IMR-90 (cell line): ENCODE measurements around the gene CRACDL. TPM values are rescaled to one million over a fixed set of nuclear protein-coding genes. Genes with fewer than 3 reads are reported as not detected.

Experiments
- ATAC-seq: fragments of 200-7000 bp; cut with Tn5 transposase; 2 replicates; pipeline ENCODE4 v1.9.1; 2020; ENCODE audit warnings: low read depth, mild to moderate bottlenecking, moderate library complexity
- BruUV-seq: library from RNA; stranded (reverse); fragments of 400-500 nt; replicated peaks from 2 replicates; lab custom pipeline; 2021; lab: Mats Ljungman, UMichigan
- CTCF ChIA-PET: fragments of 300-600 bp; formaldehyde crosslinking; extraction: SDS; loops from one replicate; lab custom pipeline; 2021; ENCODE audit warnings: antibody characterized with exemption; lab: Yijun Ruan, JAX
- POLR2A ChIA-PET: fragments of 300-600 bp; sonication (Branson Sonifier 250); formaldehyde crosslinking; loops from one replicate; lab custom pipeline; 2022; ENCODE audit warnings: antibody characterized with exemption; ENCODE audit not compliant: unreplicated experiment; lab: Charles Lee
- DNase-seq: peaks from one replicate; pipeline ENCODE4 v3.0.0; 2013
- H2AFZ ChIP-seq: replicated peaks from 2 replicates; pipeline ENCODE3; 2013; ENCODE audit warnings: low read length, mild to moderate bottlenecking; ENCODE audit not compliant: poor library complexity
- H2AK5ac ChIP-seq: 2 replicates; pipeline ENCODE4 v1.6.1; 2013; ENCODE audit warnings: low read depth, low read length, inconsistent platforms
- H2AK9ac ChIP-seq: replicated peaks from 2 replicates; pipeline ENCODE3; 2013; ENCODE audit warnings: mild to moderate bottlenecking, low read depth, low read length, moderate library complexity; ENCODE audit not compliant: poor library complexity
- H2BK120ac ChIP-seq: 2 replicates; pipeline ENCODE4 v1.6.1; 2013; ENCODE audit warnings: low read depth, low read length, inconsistent platforms
- H2BK15ac ChIP-seq: 3 replicates; pipeline ENCODE4 v1.6.1; 2013; ENCODE audit warnings: low read depth, low read length, inconsistent platforms
- H2BK20ac ChIP-seq: 2 replicates; pipeline ENCODE4 v1.6.1; 2013; ENCODE audit warnings: low read depth, mild to moderate bottlenecking, inconsistent platforms, low read length, moderate library complexity
- H2BK5ac ChIP-seq: 2 replicates; pipeline ENCODE4 v1.6.1; 2013; ENCODE audit warnings: mild to moderate bottlenecking, low read depth, low read length, inconsistent platforms; ENCODE audit not compliant: poor library complexity, severe bottlenecking
- H3K14ac ChIP-seq: replicated peaks from 2 replicates; pipeline ENCODE4 v1.6.1; 2013; ENCODE audit warnings: low read depth, low read length, inconsistent platforms
- H3K18ac ChIP-seq: 2 replicates; pipeline ENCODE4 v1.6.1; 2013; ENCODE audit warnings: low read depth, low read length, control low read depth
- H3K23ac ChIP-seq: 2 replicates; pipeline ENCODE4 v1.6.1; 2013; ENCODE audit warnings: low read depth, low read length, inconsistent platforms
- H3K27ac ChIP-seq: 2 replicates; pipeline ENCODE4 v1.5.1; 2013; ENCODE audit warnings: mild to moderate bottlenecking, control low read depth, low read length; ENCODE audit not compliant: insufficient read depth
- H3K27me3 ChIP-seq: 2 replicates; pipeline ENCODE4 v1.6.1; 2013; ENCODE audit warnings: low read length; ENCODE audit not compliant: control insufficient read depth, insufficient read depth
- H3K36me3 ChIP-seq: 2 replicates; pipeline ENCODE4 v1.6.1; 2013; ENCODE audit warnings: low read length, mixed read lengths; ENCODE audit not compliant: control insufficient read depth, insufficient read depth
- H3K4ac ChIP-seq: 2 replicates; pipeline ENCODE4 v1.6.1; 2013; ENCODE audit warnings: low read depth, low read length, inconsistent platforms
- H3K4me1 ChIP-seq: 2 replicates; pipeline ENCODE4 v1.6.1; 2013; ENCODE audit warnings: low read length, mixed read lengths; ENCODE audit not compliant: control insufficient read depth, insufficient read depth
- H3K4me2 ChIP-seq: 2 replicates; pipeline ENCODE4 v1.6.1; 2013; ENCODE audit warnings: low read depth, mild to moderate bottlenecking, control low read depth, low read length, moderate library complexity
- H3K4me3 ChIP-seq: 2 replicates; pipeline ENCODE4 v1.5.1; 2013; ENCODE audit warnings: low read depth, mild to moderate bottlenecking, control low read depth, low read length, moderate library complexity; ENCODE audit not compliant: insufficient read depth
- H3K56ac ChIP-seq: 2 replicates; pipeline ENCODE4 v1.6.1; 2013; ENCODE audit warnings: low read length, inconsistent platforms; ENCODE audit not compliant: insufficient read depth; ENCODE audit errors: extremely low read depth
- H3K79me1 ChIP-seq, 2 experiments: 2 replicates each; pipeline ENCODE4 v1.6.1; 2013; ENCODE audit warnings: low read length in 2 of 2, inconsistent platforms in 1 of 2, low read depth in 1 of 2
- H3K9ac ChIP-seq: 2 replicates; pipeline ENCODE4 v1.6.1; 2013; ENCODE audit warnings: low read depth, low read length, control low read depth
- H3K9me1 ChIP-seq: 2 replicates; pipeline ENCODE4 v1.6.1; 2013; ENCODE audit warnings: low read length, inconsistent platforms; ENCODE audit not compliant: insufficient read depth
- H3K9me3 ChIP-seq: 2 replicates; pipeline ENCODE4 v1.6.1; 2013; ENCODE audit warnings: low read length; ENCODE audit not compliant: control insufficient read depth, insufficient read depth
- H4K20me1 ChIP-seq: 2 replicates; pipeline ENCODE4 v1.6.1; 2013; ENCODE audit warnings: low read length, inconsistent platforms; ENCODE audit not compliant: insufficient read depth
- H4K5ac ChIP-seq: 2 replicates; pipeline ENCODE4 v1.6.1; 2013; ENCODE audit warnings: mild to moderate bottlenecking, low read depth, low read length, control low read depth
- H4K8ac ChIP-seq, 2 experiments: 2 replicates each; pipeline ENCODE4 v1.6.1; 2013; ENCODE audit warnings: low read depth in 2 of 2, low read length in 2 of 2, control low read depth in 1 of 2, inconsistent platforms in 1 of 2
- H4K91ac ChIP-seq: 2 replicates; pipeline ENCODE4 v1.6.1; 2013; ENCODE audit warnings: low read depth, low read length, inconsistent platforms; ENCODE audit not compliant: insufficient read depth
- CTCF ChIP-seq: conservative IDR thresholded peaks from 2 replicates; pipeline ENCODE4 v1.5.1; 2012; ENCODE audit warnings: mild to moderate bottlenecking, low read depth, low read length, improper control_type of control experiment
- FOS ChIP-seq: fragments of 150-350 bp; IDR thresholded peaks from 2 replicates; pipeline ENCODE4 v1.6.1; 2016; ENCODE audit warnings: low read depth, low read length
- MAFK ChIP-seq: IDR thresholded peaks from 2 replicates; pipeline ENCODE4 v1.6.1; 2012; ENCODE audit warnings: low read depth, low read length, improper control_type of control experiment
- MXI1 ChIP-seq: IDR thresholded peaks from 2 replicates; pipeline ENCODE4 v1.6.1; 2012; ENCODE audit warnings: low read depth, mild to moderate bottlenecking, low read length, moderate library complexity, borderline replicate concordance
- SMC3 ChIP-seq: fragments of 150-350 bp; IDR thresholded peaks from 2 replicates; pipeline ENCODE4 v1.6.1; 2016; ENCODE audit warnings: low read depth, mild to moderate bottlenecking, antibody characterized with exemption, low read length, moderate library complexity
- USF2 ChIP-seq: fragments of 150-350 bp; IDR thresholded peaks from 2 replicates; pipeline ENCODE4 v1.6.1; 2017; ENCODE audit warnings: mild to moderate bottlenecking, antibody characterized with exemption, low read length, low read depth
- WGBS, 2 experiments: methylation state at CpG; one replicate each; pipeline versions ENCODE4 v1.1.5 to v1.1.7; 2013; ENCODE audit warnings: missing lambda C conversion rate in 2 of 2; ENCODE audit not compliant: insufficient read length in 1 of 2; ENCODE audit errors: extremely low coverage in 2 of 2; 5-methylcytosine and 5-hydroxymethylcytosine counted together
- dilution Hi-C: fragments of 300-500 bp; cut with HindIII; formaldehyde crosslinking; loops from one replicate; pipeline ENCODE4 v1.14.3; 2018; ENCODE audit warnings: low sequenced_read_pairs; ENCODE audit not compliant: unreplicated experiment
- in situ Hi-C: fragments of 300-500 bp; cut with MboI; formaldehyde crosslinking; loops from 3 replicates; pipeline ENCODE4 v1.14.3; 2019; ENCODE audit warnings: low sequenced_read_pairs, inconsistent platforms, mixed read lengths
- intact Hi-C: fragments of 100-400 bp; cut with micrococcal nuclease; formaldehyde crosslinking; loops from 2 replicates; pipeline ENCODE4 v1.10.0; 2022
- polyA plus RNA-seq, 3 experiments: library from polyadenylated mRNA; depleted of rRNA; stranded (reverse); fragments of >200 nt; gene quantifications; 2 replicates each; pipeline ENCODE4 v1.2.3, GENCODE V29; 2012; ENCODE audit warnings: low replicate concordance in 1 of 3
- total RNA-seq: library from RNA; depleted of rRNA; stranded (reverse); fragments of >200 nt; gene quantifications from 2 replicates; pipeline ENCODE4 v1.2.3, GENCODE V29; 2012
- TF ChIP-seq, protein P1 (sequence below): fragments of 150-350 bp; IDR thresholded peaks from 2 replicates; pipeline ENCODE4 v1.6.1; 2016; ENCODE audit warnings: low read depth, mild to moderate bottlenecking, low read length, moderate library complexity, borderline replicate concordance

Gene CRACDL
- total and polyA plus RNA-seq, 2 of the 4 experiments (the other 2 are of a cell fraction), result not detected

DNA sequence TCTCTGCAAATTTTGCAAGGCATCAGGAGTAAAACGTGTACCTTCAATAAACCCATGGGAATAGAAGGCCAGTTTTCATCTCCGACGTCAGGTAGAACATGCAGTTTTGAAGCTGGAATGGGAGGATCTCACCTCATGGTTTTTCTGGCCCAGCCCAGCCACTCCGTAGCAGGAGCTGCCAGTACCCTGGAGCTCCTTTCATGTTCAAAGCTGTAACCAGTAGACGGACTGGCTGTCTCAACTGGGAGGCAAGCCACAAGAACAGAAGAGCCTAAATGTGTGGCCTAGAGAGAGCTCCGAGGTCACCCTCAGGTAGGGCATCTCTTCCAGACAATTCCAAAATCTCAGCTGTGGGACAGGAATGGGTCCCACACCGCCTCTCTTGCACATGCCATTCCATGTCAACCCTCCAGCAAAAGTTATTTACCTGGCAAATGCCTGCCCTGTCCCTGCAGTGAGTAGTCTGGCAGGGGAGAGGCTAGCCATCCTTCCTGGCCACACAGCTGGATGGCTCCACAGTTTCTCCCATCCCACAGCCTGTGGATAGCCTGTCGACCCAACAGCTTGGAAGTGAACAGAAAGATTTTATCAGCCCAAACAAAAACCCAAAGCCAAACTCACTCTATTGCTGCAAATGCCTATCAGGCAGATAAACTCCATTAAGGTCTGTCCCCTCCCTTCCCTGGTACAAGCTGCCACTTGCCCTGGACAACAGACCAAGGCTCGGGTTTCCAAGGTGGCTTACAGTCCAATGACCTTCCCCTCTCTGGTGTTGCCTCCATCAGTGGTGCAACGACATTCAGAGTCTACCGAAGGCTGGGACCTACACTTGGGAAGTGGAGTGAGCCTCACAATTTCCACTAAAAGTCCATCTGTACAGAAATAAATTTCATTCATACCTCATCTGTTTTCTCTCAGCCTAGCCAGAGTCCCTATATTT lies 27.8 kb downstream of the CRACDL start (continued):
- no peak for TF ChIP-seq CTCF

DNA sequence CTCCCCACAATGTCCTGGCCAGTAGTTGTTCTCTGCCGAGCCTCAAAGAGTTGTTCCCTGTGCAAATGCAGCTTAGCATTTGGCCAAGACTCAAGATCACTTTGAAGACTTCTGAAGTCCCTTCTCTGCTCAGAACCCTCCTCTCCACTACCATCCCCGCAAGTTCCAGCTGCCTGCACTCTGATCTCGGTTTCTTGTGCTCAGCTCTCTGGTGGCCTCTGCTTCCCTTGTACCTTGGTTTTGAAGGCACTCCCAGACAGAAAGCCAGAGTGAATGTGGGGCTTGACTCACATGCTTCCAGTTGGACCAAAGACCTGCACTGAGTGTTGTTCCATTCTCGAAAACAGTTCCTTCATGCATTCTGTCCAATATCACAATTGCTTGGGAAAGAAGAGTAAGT lies 28.6 kb downstream of the CRACDL start:
- Histone ChIP-seq H3K56ac (no peak overlapping the region), H2BK5ac (no peak overlapping the region), H3K14ac (no peak overlapping the region), H2AFZ (no peak overlapping the region), H4K5ac (no peak overlapping the region), H3K4me3 (no peak overlapping the region), H3K79me1 (no peaks in the 10 kb centered on the region), H2AK5ac (no peak overlapping the region), H4K20me1 (no peaks in the 10 kb centered on the region), H3K27ac (no peak overlapping the region), H2BK20ac (no peak overlapping the region), H3K36me3 (no peaks in the 10 kb centered on the region), H2BK120ac (no peak overlapping the region), H3K18ac (no peak overlapping the region), H4K8ac (no peak overlapping the region), H2BK15ac (no peak overlapping the region), H3K4me2 (no peak overlapping the region), H3K9me1 (no peaks in the 10 kb centered on the region), H3K4ac (no peak overlapping the region), H3K27me3 (peaks cover 6% of the 10 kb centered on the region), H3K23ac (no peak overlapping the region), H4K91ac (no peak overlapping the region), H3K4me1 (peaks cover 13% of the 10 kb centered on the region; the same call in 1 of the 2 replicates), H2AK9ac (no peak overlapping the region), H3K9ac (no peak overlapping the region), H3K9me3 (no peaks in the 10 kb centered on the region)
- WGBS, 2 experiments, result 65% methylated on average over 3 of the region's 4 CpGs; no CpG with 5 or more reads in 1 of the 2 experiments
- in situ Hi-C loops (no loop called here), intact Hi-C loops (no loop called here), dilution Hi-C loops (no loop called here)
- ChIA-PET CTCF (no interaction called here), POLR2A (no interaction called here)
- ATAC-seq, result no peak
- no TSS peak for BruUV-seq
- no peak for DNase-seq
- TF ChIP-seq FOS (no peak), CTCF (no peak), MXI1 (no peak), MAFK (no peak), SMC3 (no peak), USF2 (no peak)
- TF ChIP-seq, protein P1, sequence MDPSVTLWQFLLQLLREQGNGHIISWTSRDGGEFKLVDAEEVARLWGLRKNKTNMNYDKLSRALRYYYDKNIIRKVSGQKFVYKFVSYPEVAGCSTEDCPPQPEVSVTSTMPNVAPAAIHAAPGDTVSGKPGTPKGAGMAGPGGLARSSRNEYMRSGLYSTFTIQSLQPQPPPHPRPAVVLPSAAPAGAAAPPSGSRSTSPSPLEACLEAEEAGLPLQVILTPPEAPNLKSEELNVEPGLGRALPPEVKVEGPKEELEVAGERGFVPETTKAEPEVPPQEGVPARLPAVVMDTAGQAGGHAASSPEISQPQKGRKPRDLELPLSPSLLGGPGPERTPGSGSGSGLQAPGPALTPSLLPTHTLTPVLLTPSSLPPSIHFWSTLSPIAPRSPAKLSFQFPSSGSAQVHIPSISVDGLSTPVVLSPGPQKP, result no peak
